ENCODE measurements around the gene GALNT14. TPM values are rescaled to one million over a fixed set of nuclear protein-coding genes. Genes with fewer than 3 reads are reported as not detected.

Gene GALNT14
- total and polyA plus RNA-seq, 10 of the 15 experiments (the other 5 are each of a cell fraction or from before 2014, with no cell fraction given): 3.7 to 17.8 (median 6.0) TPM

- intact Hi-C loops (cut with micrococcal nuclease; ENCODE audit: unreplicated experiment) (no loop called here), in situ Hi-C loops (cut with MboI) (no loop called here)
- no peaks in the 10 kb centered on the region for H3K79me2 ChIP-seq (ENCODE audit: control insufficient read depth, insufficient read depth, low read length)
- RAD21 ChIA-PET (ENCODE audit: unreplicated experiment): no interaction called here
- ATAC-seq: no peak
- H3K9me3 ChIP-seq (replicated peaks; ENCODE audit: control insufficient read depth, insufficient read depth, low read length): no peaks in the 10 kb centered on the region
- no peaks in the 10 kb centered on the region; a peak in 3 of 4 replicates for H3K27me3 ChIP-seq (replicated peaks in 1 of 2; ENCODE audit: control insufficient read depth in 2 of 2, insufficient read depth in 2 of 2, low read length in 1 of 2)
- CTCF ChIA-PET: no interaction called here
- FAIRE-seq: no peak
- WGBS (ENCODE audit: insufficient coverage, insufficient replicate concordance, low lambda C conversion rate, missing lambda C conversion rate): 40% methylated on average over 8 of the region's 10 CpGs
- DNase-seq (ENCODE audit: low read depth, low spot score): no peak
- no peaks in the 10 kb centered on the region for H3K4me1 ChIP-seq (ENCODE audit: control insufficient read depth, insufficient read depth, low read length)
- H3K9ac ChIP-seq (ENCODE audit: control insufficient read depth, insufficient read depth, low read length): no peak overlapping the region
- no peak overlapping the region for H2AFZ ChIP-seq (ENCODE audit: control insufficient read depth, low read depth, low read length)
- SMC1A ChIA-PET (ENCODE audit: uncharacterized antibody, unreplicated experiment): no interaction called here
- TF ChIP-seq USF2 (IDR thresholded peaks at IDR 0.05; ENCODE audit: borderline replicate concordance, low read depth, low read length) (no peak), PRDM15 (CRISPR knock-in tag; IDR thresholded peaks at IDR 0.05) (no peak), NFYB (IDR thresholded peaks at IDR 0.05; ENCODE audit: insufficient read depth, low read depth, low read length) (no peak)
- H3K36me3 ChIP-seq (ENCODE audit: control insufficient read depth in 2 of 2, insufficient read depth in 2 of 2, low read length in 1 of 2): no peaks in the 10 kb centered on the region; a peak in 2 of 4 replicates
- POLR2A ChIA-PET: no interaction called here
- H3K4me2 ChIP-seq (ENCODE audit: control insufficient read depth, insufficient read depth): no peak overlapping the region
- BruUV-seq (replicated peaks): no TSS peak
- H3K27ac ChIP-seq (ENCODE audit: control insufficient read depth, insufficient read depth): no peak overlapping the region
- no peaks in the 10 kb centered on the region for H4K20me1 ChIP-seq (ENCODE audit: control insufficient read depth, insufficient read depth)
- H3K4me3 ChIP-seq: no peak overlapping the region
These were observed 173.2 kb downstream of the GALNT14 start for GRCh38 chr2:30965022-30965531.
